ENCODE data around the gene MCC. TPM values are rescaled to one million over a fixed set of nuclear protein-coding genes. Genes with fewer than 3 reads are reported as not detected.
A peak's percentile ranks its signal among the peaks of the same experiment; 100 is the strongest.

MCC gene
- total RNA-seq, 1 donor from 2014 or later: 26.9 TPM

GRCh38 chr5:112975721-112976431 lies 512.4 kb downstream of the MCC start:
- Mint-ChIP-seq H3K36me3 (ENCODE audit: low read depth, unreplicated experiment) (no peaks in the 10 kb centered on the region), H3K27me3 (ENCODE audit: low read depth, unreplicated experiment) (no peaks in the 10 kb centered on the region), H3K4me3 (ENCODE audit: unreplicated experiment) (peak overlapping the region; percentile 98), H3K27ac (ENCODE audit: unreplicated experiment) (peak overlapping the region; percentile 48), H3K9me3 (ENCODE audit: unreplicated experiment) (no peaks in the 10 kb centered on the region), H3K4me1 (ENCODE audit: low read depth, unreplicated experiment) (peaks cover 17% of the 10 kb centered on the region)
- Histone ChIP-seq H3K4me1 (ENCODE audit: insufficient read depth, low read length) (peaks cover 11% of the 10 kb centered on the region), H3K36me3 (ENCODE audit: insufficient read depth, low read length) (no peaks in the 10 kb centered on the region), H3K4me3 (ENCODE audit: insufficient read depth, low read depth, low read length) (peak overlapping the region; percentile 94), H3K27me3 (ENCODE audit: insufficient read depth, low read length) (no peaks in the 10 kb centered on the region), H3K4me2 (ENCODE audit: low read length) (peak overlapping the region; percentile 91), H4K20me1 (ENCODE audit: insufficient read depth, low read length) (peaks cover 14% of the 10 kb centered on the region), H3K79me2 (ENCODE audit: insufficient read depth, low read length) (peaks cover 43% of the 10 kb centered on the region), H3K9ac (ENCODE audit: low read length) (peak overlapping the region; percentile 95), H2AFZ (ENCODE audit: low read depth, low read length) (peak overlapping the region; percentile 96), H3K9me3 (ENCODE audit: insufficient read depth, low read depth, low read length) (no peaks in the 10 kb centered on the region), H3K27ac (ENCODE audit: low read depth, low read length) (peak overlapping the region; percentile 65)
- DNase-seq (ENCODE audit: low read depth) (no peak), FAIRE-seq (no peak)
- TF ChIP-seq EZH2 (IDR thresholded peaks at IDR 0.05; ENCODE audit: insufficient read depth, low read length): no peak
- TF ChIP-seq, protein P1, sequence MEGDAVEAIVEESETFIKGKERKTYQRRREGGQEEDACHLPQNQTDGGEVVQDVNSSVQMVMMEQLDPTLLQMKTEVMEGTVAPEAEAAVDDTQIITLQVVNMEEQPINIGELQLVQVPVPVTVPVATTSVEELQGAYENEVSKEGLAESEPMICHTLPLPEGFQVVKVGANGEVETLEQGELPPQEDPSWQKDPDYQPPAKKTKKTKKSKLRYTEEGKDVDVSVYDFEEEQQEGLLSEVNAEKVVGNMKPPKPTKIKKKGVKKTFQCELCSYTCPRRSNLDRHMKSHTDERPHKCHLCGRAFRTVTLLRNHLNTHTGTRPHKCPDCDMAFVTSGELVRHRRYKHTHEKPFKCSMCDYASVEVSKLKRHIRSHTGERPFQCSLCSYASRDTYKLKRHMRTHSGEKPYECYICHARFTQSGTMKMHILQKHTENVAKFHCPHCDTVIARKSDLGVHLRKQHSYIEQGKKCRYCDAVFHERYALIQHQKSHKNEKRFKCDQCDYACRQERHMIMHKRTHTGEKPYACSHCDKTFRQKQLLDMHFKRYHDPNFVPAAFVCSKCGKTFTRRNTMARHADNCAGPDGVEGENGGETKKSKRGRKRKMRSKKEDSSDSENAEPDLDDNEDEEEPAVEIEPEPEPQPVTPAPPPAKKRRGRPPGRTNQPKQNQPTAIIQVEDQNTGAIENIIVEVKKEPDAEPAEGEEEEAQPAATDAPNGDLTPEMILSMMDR (IDR thresholded peaks at IDR 0.05; ENCODE audit: insufficient read depth, low read depth, low read length): no peak

- H3K4me3 Mint-ChIP-seq (ENCODE audit: unreplicated experiment): no peak overlapping the region
- peak overlapping the region; percentile 4 for H3K27ac Mint-ChIP-seq (ENCODE audit: unreplicated experiment)
- DNase-seq (ENCODE audit: low read depth): no peak
- peaks cover 6% of the 10 kb centered on the region for H4K20me1 ChIP-seq (ENCODE audit: insufficient read depth, low read length)
- no peak overlapping the region for H3K9ac ChIP-seq (ENCODE audit: low read length)
- TF ChIP-seq, protein P1 (IDR thresholded peaks at IDR 0.05; ENCODE audit: insufficient read depth, low read depth, low read length): no peak
- no peak for TF ChIP-seq EZH2 (IDR thresholded peaks at IDR 0.05; ENCODE audit: insufficient read depth, low read length)
- no peak overlapping the region for H3K4me3 ChIP-seq (ENCODE audit: insufficient read depth, low read depth, low read length)
- no peaks in the 10 kb centered on the region for H3K9me3 ChIP-seq (ENCODE audit: insufficient read depth, low read depth, low read length)
- no peak overlapping the region for H3K4me2 ChIP-seq (ENCODE audit: low read length)
- FAIRE-seq: no peak
- H3K27me3 ChIP-seq (ENCODE audit: insufficient read depth, low read length): no peaks in the 10 kb centered on the region
- no peaks in the 10 kb centered on the region for H3K36me3 Mint-ChIP-seq (ENCODE audit: low read depth, unreplicated experiment)
- no peak overlapping the region for H3K27ac ChIP-seq (ENCODE audit: low read depth, low read length)
- H3K79me2 ChIP-seq (ENCODE audit: insufficient read depth, low read length): peaks cover 33% of the 10 kb centered on the region
- peaks cover 11% of the 10 kb centered on the region for H3K4me1 ChIP-seq (ENCODE audit: insufficient read depth, low read length)
- H3K27me3 Mint-ChIP-seq (ENCODE audit: low read depth, unreplicated experiment): no peaks in the 10 kb centered on the region
- no peaks in the 10 kb centered on the region for H3K36me3 ChIP-seq (ENCODE audit: insufficient read depth, low read length)
- no peak overlapping the region for H2AFZ ChIP-seq (ENCODE audit: low read depth, low read length)
- no peaks in the 10 kb centered on the region for H3K9me3 Mint-ChIP-seq (ENCODE audit: unreplicated experiment)
- peaks cover 9% of the 10 kb centered on the region for H3K4me1 Mint-ChIP-seq (ENCODE audit: low read depth, unreplicated experiment)
Observed at GRCh38 chr5:112974901-112975300, 513.4 kb downstream of the MCC start.

DNA sequence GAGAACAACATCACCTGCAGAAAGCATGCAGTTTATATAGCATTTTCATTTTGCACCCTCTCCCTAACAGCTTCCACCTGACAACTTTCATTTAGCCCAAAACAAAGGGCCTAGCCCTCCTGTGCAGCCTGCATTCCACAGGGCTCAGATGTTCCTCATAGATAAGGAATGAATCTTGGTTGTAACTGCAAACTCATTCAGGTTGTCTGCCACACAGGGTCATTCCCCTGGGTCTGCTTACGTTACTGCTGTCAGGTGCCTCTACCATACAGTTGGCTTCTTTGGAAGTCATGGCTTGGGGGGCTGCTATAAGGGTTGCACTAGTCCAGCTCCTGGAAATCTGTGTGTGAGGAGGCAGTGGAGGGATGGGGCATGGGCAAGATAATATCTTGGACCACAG lies 514.3 kb downstream of the MCC start:
- H3K4me3 Mint-ChIP-seq (ENCODE audit: unreplicated experiment): no peak overlapping the region
- H3K27ac ChIP-seq (ENCODE audit: low read depth, low read length): no peak overlapping the region
- H3K4me1 ChIP-seq (ENCODE audit: insufficient read depth, low read length): peaks cover 13% of the 10 kb centered on the region
- H3K36me3 Mint-ChIP-seq (ENCODE audit: low read depth, unreplicated experiment): no peaks in the 10 kb centered on the region
- TF ChIP-seq EZH2 (IDR thresholded peaks at IDR 0.05; ENCODE audit: insufficient read depth, low read length): no peak
- TF ChIP-seq, protein P1 (IDR thresholded peaks at IDR 0.05; ENCODE audit: insufficient read depth, low read depth, low read length): no peak
- no peak overlapping the region for H3K4me2 ChIP-seq (ENCODE audit: low read length)
- H3K27me3 Mint-ChIP-seq (ENCODE audit: low read depth, unreplicated experiment): no peaks in the 10 kb centered on the region
- DNase-seq (ENCODE audit: low read depth) (no peak), FAIRE-seq (no peak)
- peaks cover 23% of the 10 kb centered on the region for H3K79me2 ChIP-seq (ENCODE audit: insufficient read depth, low read length)
- H2AFZ ChIP-seq (ENCODE audit: low read depth, low read length): no peak overlapping the region
- H3K9me3 ChIP-seq (ENCODE audit: insufficient read depth, low read depth, low read length): no peaks in the 10 kb centered on the region
- H4K20me1 ChIP-seq (ENCODE audit: insufficient read depth, low read length): no peaks in the 10 kb centered on the region
- H3K27me3 ChIP-seq (ENCODE audit: insufficient read depth, low read length): no peaks in the 10 kb centered on the region
- no peak overlapping the region for H3K4me3 ChIP-seq (ENCODE audit: insufficient read depth, low read depth, low read length)
- H3K9me3 Mint-ChIP-seq (ENCODE audit: unreplicated experiment): no peaks in the 10 kb centered on the region
- peaks cover 9% of the 10 kb centered on the region for H3K4me1 Mint-ChIP-seq (ENCODE audit: low read depth, unreplicated experiment)
- no peak overlapping the region for H3K9ac ChIP-seq (ENCODE audit: low read length)
- H3K27ac Mint-ChIP-seq (ENCODE audit: unreplicated experiment): no peak overlapping the region
- H3K36me3 ChIP-seq (ENCODE audit: insufficient read depth, low read length): no peaks in the 10 kb centered on the region
